Measurements from ENCODE around the gene LATS2.
"Not testable (repeated sequence)": the region's sequence is repeated elsewhere in the genome, so short reads cannot be mapped to it uniquely, and the experiment has no call there.

The LATS2 gene

DNA sequence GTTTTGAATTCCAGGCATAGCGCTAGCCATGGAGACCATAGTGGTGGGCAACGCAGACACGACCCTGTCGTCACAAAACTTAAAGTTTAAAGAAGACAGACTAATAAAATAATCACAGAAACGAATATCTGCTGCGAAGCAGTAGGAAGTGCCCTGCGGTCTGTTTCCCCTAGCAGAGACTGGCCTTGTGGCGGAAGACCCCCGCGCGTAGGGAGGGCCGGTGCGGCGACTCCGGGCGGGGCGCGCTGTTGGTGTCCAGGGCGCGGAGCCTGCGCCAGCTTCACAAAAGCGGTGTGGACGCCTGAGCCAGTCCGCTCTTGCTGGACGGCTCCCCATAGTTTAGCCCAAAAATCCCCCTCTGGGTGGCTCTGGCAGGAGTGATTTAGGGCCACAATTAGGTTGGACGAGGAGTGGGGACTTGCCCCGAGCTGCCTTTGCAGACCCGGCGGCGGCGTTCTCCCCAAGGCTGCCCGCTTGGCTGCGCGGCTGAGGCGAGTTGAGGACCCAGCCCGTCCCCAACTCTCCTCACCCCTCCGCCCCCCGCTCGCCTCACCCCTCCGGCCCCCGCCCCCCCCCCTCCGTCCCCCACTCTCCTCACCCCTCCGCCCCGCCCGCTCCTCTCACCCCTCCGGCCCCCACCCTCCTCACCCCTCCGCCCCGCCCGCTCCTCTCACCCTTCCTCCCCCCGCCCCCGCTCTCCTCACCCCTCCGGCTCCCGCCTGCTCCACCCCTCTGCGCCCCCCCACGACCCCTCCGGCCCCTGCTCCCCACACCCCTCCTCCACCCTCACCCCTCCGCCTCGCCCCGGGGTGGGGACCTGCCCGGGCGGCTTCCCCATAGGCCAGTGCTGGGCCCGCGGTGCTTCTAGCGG lies 14.2 kb upstream of the LATS2 start:
- no peak for DNase-seq (ENCODE audit: low read depth)

DNA sequence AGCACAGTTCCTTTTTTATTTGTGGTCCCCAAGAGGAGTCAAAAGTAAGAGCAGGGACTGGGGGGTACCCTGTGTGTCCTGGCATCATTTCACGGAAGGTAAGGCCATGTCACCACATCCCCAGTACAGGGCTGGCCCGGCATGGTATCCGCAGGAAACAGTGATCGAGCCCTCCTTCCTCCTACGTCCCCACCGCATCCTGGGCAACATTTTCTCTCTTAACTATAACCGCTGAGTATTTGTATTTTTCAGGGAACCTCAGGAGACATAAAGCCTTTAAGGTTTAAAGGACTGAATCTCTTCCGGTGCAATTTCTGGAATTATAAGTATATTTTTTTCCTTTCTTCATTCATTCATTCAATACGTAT lies 13.6 kb upstream of the LATS2 start:
- no peak for DNase-seq (ENCODE audit: low read depth)

DNA sequence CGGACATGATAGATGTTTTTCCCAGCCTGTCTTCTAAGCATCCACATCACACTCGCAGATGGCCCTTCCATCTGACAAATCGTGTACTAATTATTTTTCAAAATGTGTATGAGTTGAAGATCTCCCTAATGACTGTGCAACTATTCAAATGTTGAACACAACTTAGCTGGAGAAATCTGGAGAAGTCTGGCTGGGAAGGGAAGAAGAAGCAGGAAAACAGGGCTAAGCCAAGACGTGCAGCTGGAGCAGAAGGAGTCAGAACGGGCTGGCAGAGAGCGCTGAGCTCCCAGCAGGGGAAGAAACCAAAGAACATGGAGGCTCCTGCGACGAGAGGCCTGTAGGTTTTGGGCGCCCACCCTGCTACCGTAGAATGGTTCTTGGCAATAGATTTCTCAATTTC lies 13.2 kb upstream of the LATS2 start:
- no peak for DNase-seq (ENCODE audit: low read depth)

DNA sequence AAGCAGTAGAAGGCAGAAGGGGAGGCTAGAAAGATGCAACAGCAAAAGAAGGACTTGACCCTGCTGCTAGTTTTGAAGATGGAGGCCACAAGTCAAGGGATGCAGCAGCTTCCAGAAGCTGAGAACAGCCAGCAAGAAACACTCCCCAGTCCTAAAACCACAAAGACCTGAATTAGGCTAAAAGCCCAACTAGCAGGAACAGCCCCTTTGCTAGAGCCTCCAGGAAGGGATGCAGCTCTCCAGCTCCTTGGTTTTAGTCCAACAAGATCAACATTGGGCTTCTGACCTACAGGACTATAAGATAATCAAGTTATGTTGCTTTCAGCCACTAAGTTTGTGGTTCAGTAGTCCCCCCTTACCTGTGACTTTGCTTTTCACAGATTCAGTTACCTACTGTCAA lies 10.5 kb upstream of the LATS2 start:
- DNase-seq (ENCODE audit: low read depth): no peak

DNA sequence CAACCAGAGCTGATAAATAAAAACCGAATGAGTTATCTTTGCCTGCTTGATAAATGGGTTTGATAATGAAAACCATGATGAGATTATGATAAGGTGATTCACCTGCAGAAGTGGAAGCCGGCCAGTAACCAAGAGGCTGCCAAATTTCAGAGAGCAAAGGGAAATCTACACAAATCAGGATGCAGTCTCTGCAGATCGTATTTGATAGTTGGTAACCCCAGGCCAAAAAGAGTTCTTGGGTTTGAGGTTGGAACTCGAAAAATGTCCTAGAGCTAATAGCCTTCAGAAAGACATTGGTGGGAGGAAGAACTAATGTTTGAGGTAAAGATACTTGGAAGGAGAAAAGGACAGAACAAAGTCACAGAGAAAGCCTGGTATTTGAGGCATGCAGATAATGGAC lies 9.6 kb upstream of the LATS2 start:
- DNase-seq (ENCODE audit: low read depth): no peak

DNA sequence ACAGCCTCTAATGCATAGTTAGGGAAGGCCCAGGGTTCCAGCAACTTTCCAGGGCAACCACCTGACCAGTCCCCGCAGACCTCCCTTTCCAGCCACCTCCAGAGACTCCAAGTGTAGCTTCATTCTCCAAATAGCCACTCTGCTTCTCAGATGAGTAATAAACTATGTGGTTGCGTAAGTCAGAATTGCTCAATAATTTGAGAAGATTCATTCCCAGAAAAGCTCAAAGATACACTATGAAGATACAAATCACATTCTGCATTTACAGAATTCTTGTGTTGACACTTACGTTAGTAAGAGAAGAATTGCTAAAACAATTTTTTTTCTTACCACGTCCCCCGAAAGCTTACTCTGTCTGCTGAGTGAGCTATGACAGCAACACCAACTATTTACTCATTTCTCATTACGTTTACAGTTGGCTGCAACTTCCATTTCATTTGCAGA lies 8.2 kb upstream of the LATS2 start:
- no peak for DNase-seq (ENCODE audit: low read depth)

DNA sequence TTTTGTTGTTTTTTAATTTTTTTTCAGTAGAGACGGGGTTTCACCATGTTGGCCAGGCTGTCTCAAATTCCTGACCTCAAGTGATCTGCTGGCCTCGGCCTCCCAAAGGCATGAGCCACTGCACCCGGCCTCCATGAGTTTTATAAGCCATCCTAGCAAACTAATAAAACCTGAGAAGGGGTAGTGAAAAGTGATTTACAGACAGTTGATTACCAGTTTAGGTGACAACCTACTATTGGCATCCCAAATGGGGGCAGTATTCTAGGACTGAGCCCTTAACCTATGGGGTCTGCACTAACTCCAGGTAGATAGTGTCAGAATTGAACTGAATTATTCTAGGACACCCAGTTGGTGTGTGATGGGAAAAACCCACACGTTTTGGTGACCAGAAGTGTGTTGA lies 6.5 kb upstream of the LATS2 start:
- DNase-seq (ENCODE audit: low read depth): no peak

DNA sequence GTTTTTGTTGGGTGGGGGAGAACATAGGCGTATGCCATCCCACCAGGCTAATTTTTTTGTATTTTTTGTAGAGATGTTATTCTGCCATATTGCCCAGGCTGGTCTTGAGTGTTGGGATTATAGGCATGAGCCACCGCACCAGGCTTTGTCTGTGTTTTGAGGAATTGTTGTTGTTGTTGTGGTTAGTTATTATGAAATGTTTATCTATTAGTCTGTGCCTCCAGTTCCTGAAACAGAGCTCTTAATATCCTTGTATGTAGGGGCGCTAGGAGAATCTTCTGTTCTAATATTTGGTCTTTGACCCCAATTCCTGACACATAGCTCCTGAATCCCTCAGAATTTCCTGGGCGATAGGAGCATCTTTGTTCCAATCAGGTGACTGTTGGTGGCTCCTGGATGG lies 5.6 kb upstream of the LATS2 start:
- DNase-seq (ENCODE audit: low read depth): no peak

DNA sequence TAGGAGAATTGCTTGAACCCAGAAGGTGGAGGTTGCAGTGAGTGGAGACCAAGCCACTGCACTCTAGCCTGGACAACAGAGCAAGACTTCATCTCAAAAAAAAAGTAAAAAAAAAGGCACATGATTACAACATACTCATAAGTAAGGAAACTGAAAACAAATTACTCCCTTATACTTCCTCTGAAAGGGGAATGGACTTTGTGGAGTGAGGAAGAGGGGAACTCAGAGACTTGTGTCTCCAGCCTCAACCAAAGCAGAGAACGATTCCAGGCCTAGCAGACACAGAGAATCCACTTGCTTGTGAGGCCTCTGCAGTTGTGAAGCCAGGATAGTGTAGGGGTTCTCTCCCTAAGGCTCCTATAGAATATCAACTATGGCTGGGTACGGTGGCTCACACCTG lies 4.3 kb upstream of the LATS2 start:
- no peak for DNase-seq (ENCODE audit: low read depth)

DNA sequence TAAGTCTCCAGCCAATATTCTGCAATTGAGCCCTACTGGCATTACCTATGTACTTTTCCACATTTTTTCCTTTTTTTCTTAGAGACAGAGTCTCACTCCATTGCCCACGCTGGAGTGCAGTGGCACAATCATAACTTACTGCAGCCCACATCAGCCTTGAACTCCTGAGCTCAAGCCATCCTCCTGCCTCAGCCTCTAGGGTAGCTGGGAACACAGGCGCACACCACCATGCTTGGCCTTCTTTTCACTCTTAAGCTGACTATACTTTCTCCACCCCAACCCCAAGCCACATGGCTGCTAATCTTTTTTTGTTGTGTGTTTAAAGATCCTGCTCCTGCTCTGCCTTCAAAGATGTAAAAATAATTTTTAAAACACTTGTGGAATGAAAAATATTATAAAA lies 1.6 kb upstream of the LATS2 start:
- no peak for DNase-seq (ENCODE audit: low read depth)

DNA sequence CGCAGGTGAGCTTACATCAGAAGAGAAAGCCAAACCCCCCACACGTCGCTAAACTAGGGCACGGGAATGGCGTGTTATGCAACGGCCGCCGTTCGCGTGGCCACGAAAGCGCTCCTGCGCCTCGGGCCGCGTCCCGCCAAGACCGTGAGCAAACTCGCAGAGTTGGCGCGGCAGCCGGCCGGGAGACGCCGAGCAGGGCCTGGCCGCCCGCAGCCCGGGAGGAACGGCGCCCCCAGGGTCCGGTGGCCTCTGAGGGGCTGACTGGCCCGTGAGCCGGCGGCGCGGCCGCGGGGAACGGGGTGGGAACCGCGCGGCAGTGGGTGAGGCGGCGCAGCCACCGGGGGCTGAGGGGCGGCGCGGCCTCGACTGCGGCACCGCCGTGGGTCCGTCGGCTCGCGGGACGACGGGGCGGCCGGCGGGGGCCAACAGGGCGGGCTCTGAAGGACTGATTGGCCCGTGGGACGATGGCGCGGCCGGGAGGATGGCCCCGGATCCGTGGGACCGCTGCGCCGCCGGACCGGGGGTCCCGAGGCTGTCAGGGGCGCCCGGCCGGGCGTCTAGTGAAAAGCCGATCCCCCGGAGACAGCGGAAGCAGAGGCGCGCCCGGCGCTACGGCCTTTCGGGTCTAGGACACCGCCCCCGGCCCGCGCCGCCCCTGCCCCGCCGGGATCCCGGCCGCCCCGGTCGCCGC lies 903 bp downstream of the LATS2 start:
- no peak for DNase-seq (ENCODE audit: low read depth)

DNA sequence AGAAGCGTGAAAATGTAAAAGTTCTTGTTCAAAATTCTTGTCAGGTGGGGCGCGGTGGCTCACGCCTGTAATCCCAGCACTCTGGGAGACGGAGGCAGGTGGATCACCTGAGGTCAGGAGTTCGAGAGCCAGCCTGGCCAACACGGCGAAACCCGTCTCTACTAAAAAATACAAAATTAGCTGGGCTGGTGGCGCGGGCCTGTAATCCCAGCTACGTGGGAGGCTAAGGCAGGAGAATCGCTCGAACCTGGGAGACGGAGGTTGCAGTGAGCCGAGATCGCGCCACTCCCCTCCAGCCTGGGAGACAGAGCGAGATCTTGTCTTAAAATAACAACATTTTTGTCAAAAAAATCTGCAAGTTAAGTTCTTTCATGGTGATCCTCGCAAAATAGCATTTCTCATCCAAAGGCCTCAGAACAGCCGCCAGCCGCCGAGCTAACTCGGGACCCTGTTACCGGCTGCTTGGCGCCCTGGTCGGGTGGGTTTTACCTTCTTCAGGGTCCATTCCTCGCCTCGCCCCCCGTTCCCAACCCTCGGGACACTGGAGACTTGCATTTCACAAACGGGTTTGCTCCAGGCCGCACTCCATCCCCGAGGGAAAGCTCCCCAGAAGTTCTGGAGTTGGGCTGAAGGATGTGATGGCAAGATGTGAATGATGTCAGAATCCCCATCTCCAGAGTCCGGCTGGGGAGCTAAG lies 1.6 kb downstream of the LATS2 start:
- DNase-seq (ENCODE audit: low read depth): no peak

DNA sequence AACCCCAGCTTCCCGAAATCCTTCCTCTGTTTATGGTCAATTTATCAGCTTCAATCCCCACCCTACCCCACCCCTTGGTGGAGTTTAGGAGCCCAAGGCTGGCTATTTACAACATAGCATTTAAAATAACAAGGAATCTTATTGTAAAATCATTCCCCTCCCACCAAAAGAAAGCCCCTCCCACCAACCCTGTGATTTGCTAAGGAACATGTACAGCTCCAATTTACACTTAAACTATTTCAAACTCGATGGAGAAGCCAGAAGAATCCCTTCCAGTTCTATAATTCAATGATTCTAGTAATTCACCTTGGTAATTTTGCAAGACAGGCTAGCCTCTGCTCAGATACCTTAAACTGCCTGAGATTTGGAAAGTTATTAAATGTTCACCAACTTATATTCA lies 3.0 kb downstream of the LATS2 start:
- no peak for DNase-seq (ENCODE audit: low read depth)

DNA sequence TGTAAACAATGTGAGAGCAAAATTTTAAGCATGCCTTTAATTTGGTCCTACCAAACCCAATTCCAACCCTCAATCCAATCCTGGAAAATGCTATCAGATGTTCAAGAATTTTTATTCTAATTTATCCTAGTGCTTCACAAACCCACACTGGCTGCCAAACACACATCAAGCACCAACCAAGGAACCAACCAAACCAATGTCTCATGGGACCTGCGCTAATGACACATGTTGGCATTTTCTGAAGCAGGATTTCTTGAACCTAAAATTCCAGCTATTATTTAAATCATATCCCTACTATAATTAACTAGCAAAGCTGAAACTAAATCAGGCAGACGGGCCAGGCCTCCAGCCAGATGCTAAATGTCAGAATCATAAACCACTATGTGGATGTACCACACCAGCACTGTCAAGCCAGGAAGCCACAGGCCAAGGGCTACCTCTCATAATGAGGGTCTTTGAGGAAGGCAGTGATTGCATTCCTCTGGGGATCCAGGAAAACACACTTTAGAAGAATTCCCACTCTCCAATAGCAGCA lies 5.8 kb downstream of the LATS2 start:
- no peak for DNase-seq (ENCODE audit: low read depth)

DNA sequence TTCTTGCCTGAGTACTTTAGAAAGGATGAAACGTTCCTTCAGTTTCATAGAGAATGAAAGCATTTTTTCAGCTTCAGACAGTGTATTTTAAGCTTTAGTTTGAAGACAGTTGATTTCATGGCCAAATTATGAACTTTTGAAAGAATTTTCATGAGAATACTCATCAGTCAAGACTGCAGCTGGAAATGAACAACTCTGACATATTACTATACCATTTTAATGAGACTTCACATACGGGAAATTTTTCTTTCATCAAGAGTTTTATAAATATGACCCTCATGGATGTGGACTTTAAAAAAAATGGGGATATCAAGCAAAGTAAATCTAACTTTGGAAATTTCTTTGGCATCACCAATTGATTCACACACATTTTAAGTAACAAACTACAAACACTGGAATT lies 6.4 kb downstream of the LATS2 start:
- no peak for DNase-seq (ENCODE audit: low read depth)

DNA sequence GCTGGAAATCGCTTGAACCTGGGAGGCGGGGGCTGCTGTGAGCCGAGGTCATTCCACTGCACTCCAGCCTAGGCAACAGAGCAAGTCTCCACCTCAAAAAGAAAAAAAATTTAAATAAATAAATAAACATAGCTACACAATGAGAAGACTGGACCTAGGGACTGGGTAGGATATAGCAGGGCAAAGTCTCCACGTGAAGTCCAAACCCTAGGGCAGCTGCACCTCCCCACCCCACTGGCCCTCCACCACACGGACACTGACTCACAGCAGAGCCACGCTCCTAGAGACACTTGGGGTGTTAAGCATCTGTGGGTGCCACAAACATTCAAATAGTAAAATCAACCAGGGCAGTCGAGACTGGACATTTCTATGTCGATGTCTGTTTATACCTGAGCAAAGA lies 7.1 kb downstream of the LATS2 start:
- no peak for DNase-seq (ENCODE audit: low read depth)

DNA sequence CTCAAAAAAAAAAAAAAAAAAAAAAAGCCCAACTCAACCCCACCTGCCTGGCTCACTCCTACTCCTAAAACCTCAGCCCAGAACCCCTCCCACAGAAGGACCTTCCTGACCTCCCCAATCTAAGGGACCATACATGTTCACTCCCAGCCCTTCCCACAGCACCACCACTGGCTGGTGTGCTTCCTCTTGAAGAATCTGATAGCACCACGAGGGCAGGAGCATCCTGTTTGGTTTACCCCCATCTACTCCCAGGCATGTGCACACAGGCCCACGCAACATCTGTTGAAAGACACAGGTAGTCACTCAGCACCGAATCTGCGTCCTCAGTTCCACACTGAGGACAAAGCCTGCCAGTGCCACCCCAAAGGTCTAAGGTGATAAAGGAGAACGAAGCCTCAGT lies 8.2 kb downstream of the LATS2 start:
- no peak for DNase-seq (ENCODE audit: low read depth)

DNA sequence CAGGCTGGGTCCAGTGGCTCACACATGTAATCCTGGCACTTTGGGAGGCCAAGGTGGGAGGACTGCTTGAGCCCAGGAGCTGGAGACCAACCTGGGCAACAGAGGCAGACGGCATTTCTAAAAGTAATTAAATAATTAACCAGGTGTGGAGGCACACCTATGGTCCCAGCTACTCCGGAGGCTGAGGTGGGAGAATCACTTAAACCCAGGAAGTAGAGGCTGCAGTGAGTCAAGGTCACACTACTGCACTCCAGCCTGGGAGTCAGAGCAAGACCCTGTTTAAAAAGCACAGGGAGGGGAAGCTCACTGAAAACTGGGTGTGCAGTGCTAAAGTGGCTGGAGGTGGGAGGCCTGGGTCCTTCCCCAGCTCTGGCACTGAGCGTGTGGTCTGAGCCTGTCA lies 9.7 kb downstream of the LATS2 start:
- no peak for DNase-seq (ENCODE audit: low read depth)

DNA sequence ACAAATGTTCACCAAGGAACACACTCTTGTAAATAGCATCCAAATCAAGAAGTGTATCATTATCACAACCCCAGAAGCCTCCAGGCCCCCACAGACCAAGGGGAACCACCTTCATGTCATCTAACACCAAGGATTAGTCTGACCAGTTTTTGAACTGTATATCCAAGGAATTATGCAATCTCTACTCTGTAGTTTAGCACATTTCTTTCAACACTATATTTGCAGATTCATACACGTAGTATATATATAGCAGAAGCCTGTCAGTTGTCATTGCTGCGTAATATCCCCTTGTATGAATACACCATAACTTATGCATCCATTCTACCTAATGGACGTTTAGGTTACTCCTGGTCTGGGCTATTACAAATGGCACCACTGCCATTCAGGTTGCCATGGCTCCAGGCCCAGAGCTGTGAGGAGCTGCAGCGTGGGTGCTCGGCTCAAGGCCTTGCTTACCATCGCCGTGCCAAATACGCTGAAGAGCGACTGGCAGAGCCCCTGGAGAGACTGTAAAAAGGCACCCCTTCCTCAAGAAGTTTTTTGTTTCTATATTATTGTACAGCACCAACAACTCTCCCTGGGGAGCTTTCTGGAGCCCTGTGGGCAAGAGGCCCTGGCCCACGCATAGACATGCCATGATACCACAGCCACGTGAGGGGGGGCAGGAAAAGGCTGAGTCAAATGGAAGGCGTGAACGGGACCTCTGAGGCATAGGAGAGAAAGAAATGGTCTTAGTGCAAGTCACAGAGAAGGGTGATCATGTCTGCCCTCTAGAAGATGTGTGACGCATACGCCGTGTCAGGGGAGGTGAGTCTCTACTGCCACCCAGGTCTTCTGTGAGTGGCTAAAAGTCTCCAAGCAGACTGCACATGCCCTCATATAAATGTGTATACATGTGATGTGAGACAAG lies 10.8 kb downstream of the LATS2 start:
- DNase-seq (ENCODE audit: low read depth): no peak

DNA sequence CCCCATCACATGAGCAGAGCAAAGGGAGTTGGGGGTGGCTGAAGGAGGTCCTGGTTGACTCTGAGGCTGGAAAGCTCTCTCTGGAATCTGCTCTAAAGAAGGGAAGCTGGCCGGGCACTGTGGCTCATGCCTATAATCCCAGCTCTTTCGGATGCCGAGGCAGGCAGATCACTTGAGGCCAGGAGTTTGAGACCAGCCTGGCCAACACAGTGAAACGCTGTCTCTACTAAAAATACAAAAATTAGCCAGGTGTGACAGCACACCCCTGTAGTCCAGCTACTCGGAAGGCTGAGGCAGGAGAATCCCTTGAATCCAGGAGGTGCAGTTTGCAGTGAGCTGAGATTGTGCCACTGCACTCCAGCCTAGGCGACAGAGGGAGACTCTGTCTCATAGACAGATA lies 11.7 kb downstream of the LATS2 start:
- not testable (repeated sequence) for DNase-seq (ENCODE audit: low read depth)

DNA sequence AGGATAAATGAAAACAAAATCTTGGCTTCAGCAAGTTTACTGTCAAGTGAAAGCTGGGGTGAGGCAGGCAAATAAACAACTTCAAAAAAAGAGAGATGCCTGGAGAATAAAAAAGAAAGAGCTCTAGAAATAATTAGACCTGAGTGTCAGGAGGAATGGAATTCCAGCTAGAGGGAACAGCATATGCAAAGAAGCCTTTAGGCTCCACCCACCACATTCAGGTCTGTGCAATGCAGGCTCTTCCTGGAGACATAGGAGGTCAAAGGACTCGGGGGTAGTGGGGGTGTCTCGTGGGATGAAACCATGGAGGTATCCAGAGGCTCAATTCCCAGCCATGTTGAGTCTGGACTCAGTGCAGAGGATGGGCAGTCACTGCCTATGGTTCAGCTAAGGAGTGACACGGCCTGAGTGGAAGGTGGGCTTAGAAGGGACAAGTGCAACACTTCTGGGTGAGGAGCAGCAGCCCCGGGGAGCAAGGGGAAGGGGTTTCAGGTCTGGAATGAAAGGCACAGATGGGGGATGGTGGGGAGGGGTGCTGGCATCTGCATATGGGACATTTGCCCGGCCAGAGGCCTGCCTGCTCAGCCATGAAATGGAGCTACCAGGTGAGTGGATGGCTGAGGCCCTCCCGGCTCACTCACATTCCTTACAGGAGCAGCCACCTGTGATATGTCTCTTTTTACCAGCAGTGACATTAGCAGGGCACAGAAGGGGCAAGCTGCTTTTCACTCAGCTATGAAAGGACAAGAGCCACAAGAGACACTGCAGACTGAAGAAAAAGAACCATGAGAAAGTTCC lies 12.3 kb downstream of the LATS2 start:
- no peak for DNase-seq (ENCODE audit: low read depth)
